ENCODE measurements around the gene RNF34.

RNF34 gene

DNA sequence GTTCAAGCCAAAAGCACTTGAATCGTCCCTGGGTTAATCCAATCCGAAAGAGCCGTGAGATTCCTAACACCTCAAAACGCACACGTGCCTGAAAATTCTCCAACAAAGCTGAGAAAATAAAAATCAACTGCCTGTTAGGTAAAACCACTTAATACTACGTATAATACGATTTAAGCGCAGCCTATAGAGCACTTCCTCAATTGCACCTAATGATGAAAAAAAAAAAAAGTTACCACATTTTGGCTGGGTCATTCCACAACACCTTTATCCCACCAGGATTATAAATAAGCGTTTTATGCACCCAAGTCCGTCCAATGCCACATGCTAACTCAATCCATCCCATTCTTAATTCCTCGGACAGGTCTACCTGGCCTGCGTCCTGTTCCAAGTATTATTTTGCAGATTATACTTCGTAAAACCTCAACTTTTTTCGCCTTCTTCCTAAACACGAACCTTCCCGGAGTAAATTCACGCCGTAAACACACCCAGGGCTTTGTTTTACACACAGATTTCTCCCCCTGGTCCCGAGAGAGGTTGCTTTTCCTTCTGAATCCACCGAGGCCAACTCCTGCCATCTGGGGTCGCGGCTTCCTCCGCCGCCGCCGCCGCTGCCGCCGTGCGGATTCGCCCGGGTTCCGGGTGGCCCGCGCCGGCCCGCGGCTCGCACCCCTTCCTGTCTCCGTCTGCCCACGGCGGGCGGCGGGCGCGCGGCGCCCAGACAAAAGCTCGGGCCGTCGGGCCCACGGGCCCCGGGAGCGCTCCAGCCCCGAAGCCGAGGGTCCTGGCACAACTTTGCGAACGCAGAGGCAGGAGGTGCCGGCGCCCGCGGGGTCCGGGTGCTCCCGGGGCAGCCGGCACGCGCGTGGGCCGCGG, 66.2 kb downstream of the RNF34 start:
- DNase-seq (ENCODE audit: low read depth in 1 of 2, low spot score in 1 of 2): peak; percentile 4 to 31

GRCh38 chr12:121466794-121467637, 67.1 kb downstream of the RNF34 start:
- DNase-seq (ENCODE audit: low read depth in 1 of 2, low spot score in 1 of 2): peak; percentile 77 to 86

DNA sequence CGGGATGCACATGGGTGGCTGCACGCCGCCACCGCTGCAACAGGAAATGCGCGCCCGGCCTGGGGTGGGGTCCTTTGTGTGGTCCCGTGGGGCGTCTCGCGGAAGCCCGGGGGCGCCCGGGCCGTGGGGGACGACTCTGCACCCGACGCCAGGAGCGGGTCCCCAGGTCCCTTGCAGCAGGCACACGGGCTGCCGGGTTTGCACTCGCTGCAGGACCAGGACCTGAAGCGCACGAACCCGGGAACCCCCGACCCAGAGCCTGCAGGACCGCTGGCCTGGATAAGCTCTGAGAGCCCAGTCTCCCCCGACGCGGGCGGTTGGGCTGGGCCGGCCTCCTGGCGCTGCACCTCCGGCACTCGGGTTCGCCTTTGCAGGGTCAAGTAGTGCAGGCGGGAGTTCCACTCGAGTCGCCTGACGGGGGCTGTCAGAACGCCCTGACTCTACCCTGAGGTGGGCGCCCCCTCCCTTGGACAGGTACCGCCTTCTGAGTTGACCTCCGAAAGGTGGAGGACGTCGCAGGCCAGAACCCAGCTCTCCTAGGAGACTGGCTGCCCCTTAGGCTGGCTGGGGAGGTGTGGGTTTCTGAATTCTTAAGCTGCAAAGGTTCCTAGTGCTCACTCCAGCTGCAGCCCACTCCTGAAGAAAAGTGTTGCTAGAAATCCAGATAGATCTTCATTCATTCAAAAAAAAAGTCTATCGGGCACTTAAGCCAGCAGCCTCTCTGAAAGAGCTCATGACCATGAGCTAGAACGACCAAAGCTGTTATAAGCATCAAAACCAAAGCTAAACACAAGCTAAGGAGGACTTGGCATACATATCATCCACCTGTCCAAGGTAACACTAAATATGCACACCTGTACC, 68.0 kb downstream of the RNF34 start:
- DNase-seq (ENCODE audit: low read depth in 1 of 2, low spot score in 1 of 2): no peak

- DNase-seq (ENCODE audit: low read depth in 1 of 2, low spot score in 1 of 2): no peak
Measured at GRCh38 chr12:121468499-121468801, 68.5 kb downstream of the RNF34 start.

DNA sequence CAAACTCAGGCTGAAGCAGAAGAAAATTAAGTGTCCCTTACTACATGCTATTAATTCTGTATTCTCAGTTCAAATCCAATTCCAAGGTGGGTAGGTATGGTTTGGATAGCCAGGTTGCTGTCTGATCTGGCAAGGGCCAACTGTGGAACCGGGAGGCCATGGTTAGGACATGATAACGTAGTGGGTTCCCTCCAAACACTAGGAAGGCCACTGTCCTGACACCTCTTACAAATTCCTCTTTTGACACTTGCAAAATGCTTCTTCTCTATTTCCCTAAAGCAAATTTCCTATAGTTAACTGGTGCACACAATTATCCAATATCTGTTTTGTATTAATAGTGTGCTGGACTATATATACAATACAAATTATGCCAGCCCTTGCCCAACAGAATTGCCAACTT, 70.8 kb downstream of the RNF34 start:
- DNase-seq (ENCODE audit: low read depth in 1 of 2, low spot score in 1 of 2): no peak

- no peak for DNase-seq (ENCODE audit: low read depth in 1 of 2, low spot score in 1 of 2)
Measured at GRCh38 chr12:121472150-121472905, 72.4 kb downstream of the RNF34 start.
